ENCODE results near the gene ELFN1.

ELFN1 gene

GRCh38 chr7:1729773-1730172, 59.7 kb downstream of the ELFN1 start:
- no peak for DNase-seq

DNA sequence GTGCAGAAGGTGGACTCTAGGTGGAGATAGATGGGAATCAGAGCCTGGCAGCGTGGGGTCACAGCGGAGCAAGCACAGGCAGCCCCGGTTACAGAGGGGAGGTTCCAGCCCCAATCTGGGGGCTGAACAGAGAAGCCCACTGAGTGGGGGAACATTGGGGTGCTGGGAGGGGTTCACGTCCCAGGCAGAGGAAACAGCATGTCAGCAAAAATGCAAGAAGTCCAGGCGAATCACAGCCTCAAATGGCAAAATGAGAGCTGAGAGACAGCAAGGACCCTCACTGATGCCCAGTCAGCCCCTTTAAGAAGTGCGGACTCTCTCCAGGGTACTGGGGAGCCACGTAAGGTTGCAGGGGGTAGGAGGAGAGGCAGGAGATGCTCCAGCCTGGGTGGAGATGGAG, 62.0 kb downstream of the ELFN1 start:
- DNase-seq: no peak

DNA sequence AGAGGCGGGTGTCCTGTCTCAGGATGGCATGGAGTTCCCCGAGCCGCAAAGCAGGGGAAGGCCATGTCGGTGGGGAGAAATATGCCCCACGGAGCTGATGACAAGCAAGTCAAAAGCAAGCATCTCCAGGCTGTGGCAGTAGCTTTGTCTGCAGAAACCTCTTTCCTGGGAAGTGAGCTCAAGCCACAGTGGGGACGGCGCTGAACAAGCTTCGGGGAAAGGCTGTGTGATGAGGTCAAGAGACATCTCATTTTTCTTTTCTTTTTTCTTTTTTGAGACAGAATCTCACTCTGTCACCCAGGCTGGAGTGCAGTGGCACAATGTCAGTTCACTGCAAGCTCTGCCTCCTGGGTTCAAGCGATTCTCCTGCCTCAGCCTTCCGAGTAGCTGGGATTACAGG, 62.6 kb downstream of the ELFN1 start:
- DNase-seq: no peak

GRCh38 chr7:1733206-1733907, 63.3 kb downstream of the ELFN1 start:
- peak; percentile 59 for DNase-seq

- DNase-seq: no peak
These were observed 64.0 kb downstream of the ELFN1 start for GRCh38 chr7:1733908-1734730.

DNA sequence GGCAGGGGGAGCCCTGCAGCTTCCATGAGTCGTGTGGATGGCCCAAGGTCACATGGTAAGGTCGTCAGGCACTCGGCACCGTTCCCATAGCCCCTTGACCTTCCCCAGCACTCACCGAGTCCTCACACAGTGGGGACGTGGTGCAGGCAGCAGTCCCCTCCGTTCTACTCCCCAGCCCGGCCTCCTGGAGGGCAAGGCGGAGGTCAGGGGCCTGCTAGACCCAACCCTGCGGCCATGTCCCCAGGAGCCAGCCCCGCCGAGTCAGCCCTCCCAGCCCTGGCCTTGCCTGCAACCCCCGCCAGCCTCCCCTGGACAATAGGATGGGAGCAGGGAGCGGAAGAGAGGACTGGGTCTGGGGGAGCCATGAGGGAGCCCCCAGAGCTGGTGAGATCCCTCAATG, 65.2 kb downstream of the ELFN1 start:
- no peak for DNase-seq

DNA sequence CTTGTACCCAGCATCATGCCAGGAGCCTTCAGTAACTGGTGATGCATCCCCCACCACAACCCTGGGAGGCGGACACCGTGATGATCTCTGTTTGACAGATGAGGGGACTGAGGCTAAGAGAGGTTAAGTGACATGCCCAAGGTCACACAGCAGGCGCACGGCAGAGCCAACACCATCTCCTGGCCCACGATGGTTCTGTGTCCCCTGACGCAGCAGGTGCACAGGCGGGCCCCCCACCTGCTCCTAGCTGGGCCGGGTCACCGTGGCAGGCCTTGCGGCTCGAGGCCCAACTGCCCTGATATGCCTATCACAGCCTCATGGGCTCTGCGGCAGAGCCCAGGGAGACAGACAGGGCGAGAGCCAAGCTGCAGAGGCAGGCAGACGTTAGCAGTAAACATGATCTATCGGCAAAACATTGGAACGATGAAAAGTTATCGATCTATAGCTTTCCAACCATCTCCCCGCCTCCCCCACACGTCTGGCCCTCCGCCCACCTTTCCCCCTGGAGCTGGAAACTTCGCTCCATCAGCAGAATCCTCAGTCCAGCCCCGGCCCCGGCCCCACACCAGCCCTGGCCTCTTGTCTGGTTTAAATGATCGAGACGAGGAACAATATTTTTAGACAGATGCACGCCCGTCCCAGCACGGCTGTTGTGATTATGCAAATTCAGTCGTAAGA, 65.9 kb downstream of the ELFN1 start:
- DNase-seq: peak; percentile 46

DNA sequence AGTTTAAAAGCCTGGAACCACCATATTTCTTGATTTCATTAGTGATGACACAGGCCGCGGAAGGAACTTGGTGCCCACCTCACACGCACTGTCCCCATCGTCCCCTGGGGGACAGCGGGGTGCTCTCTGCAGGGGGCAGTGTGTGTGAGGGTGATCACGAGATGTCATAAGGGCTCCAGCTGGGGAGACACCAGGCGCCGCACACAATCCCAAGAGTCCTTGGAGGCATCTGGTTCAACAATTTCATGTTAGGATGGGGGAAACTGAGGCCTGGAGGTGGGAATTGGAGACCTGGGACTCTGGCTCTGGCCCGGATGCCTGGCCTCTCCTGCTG, 66.4 kb downstream of the ELFN1 start:
- no peak for DNase-seq

- no peak for DNase-seq
These were observed 66.8 kb downstream of the ELFN1 start for GRCh38 chr7:1736830-1737229.

DNA sequence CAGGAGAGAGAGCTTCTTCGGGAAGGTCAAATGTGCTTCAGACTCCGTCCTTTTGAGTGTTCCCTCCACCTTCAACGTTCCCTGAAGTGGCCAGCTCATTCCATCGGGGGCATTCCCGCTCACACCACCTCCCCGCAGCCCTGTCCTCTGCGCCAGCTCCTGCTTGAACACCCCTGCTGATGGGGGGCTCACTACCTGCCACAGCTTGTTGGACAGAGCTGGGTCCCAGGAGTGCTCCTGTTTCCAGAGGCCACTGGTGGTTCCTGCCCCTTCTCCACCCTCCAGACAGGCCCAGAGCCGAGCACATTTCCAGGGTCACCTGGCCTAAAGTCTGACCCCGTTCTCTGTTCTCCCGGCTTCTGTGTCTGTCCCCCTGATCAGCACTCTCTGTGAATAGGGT, 67.4 kb downstream of the ELFN1 start:
- DNase-seq: no peak

GRCh38 chr7:1737956-1738355, 67.9 kb downstream of the ELFN1 start:
- no peak for DNase-seq

DNA sequence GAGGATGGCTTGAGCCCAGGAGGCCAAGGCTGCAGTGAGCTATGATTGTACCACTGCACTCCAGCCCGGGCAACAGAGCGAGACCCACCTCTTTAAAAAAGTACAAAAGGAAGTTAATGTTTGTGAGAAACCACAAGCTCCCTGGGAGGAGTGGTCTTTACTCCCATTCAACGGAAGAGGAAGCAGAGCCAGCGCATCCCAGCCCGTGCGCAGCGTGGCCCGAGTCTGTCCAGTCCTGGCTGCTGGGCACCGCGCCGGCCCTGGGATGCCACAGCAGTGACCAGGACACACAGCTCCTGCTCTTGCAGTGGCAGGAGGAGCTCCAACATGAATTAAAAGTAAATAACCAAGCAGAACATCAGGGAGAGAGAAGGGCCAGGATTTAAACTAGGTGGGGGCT, 68.4 kb downstream of the ELFN1 start:
- no peak for DNase-seq

GRCh38 chr7:1738956-1739355, 68.9 kb downstream of the ELFN1 start:
- DNase-seq: no peak

- DNase-seq: no peak
These were observed 69.5 kb downstream of the ELFN1 start for GRCh38 chr7:1739593-1739992.

- no peak for DNase-seq
These were observed 70.1 kb downstream of the ELFN1 start for GRCh38 chr7:1740214-1740613.

GRCh38 chr7:1741246-1741645, 71.2 kb downstream of the ELFN1 start:
- peak; percentile 51 for DNase-seq

DNA sequence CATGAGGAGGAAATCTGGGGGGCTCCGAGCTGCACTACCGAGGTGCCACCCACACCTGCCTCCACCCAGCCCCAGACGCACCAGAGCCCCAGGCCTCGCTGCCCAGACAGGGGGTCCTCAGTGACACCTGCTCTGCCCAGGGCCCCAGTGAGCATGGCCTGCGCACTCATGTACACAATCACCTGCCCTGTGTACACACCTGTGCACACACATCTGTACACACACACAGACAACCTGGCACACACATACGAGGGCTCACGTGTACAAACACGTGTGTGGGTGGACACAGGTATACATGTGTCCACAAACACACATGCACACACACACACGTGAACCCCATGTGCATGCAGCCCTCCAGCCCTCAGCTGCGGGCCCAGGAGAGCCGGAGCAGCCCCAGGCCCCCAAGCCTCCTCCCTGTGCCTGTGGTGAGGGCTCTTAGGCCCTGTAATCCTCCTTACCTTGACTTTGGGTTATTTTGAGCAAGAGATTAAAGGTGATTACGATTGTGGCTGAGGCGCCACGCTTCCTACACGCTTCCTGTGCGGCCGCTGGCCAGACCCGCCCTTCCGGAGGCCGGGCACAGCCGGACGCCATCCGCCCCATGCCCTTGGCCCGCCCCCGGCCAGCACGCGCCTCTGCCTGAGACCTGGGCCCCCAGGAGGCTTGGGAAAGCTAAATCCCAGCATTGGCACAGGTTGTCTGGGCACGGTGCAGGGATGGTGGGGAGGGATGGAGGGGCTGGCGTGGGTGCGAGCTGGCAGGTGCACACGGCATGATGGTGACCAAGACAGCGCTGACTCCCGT, 71.9 kb downstream of the ELFN1 start:
- peak; percentile 88 for DNase-seq

DNA sequence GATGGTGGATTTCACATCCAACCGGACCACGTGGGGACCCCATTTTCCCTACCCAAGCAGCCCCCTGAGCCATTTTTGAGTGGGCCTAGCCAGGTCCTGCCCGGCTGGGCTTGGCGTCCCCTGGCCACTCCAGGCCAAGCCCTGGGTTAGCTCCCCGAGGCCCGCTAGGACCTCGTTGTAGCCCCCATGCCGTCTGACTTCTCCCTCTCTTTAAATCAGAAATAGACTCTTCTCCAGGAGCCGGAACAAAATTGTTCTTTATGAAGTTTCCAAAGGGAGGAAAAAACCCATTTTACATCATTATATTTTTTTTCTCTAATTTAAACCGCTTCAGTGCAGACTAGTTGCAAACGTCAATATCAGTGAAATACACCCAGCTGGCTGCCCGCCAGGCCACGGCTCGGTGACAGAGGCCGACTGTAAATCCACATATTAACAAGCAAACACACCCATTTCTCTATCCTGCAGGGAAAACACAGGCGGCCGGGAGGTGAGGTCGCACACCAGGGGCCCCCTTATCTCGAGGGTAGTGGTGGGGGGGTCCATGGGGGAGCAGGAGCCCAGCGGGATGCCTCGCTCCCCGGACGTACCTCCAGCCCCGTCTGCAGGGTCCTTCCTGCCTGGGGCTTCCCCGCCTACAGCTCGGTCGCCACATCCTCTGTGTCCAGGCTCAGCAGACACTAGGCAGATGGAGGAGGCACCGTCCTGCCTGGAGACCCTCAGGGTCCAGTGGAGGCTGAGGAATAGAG, 72.7 kb downstream of the ELFN1 start:
- DNase-seq: peak; percentile 87

DNA sequence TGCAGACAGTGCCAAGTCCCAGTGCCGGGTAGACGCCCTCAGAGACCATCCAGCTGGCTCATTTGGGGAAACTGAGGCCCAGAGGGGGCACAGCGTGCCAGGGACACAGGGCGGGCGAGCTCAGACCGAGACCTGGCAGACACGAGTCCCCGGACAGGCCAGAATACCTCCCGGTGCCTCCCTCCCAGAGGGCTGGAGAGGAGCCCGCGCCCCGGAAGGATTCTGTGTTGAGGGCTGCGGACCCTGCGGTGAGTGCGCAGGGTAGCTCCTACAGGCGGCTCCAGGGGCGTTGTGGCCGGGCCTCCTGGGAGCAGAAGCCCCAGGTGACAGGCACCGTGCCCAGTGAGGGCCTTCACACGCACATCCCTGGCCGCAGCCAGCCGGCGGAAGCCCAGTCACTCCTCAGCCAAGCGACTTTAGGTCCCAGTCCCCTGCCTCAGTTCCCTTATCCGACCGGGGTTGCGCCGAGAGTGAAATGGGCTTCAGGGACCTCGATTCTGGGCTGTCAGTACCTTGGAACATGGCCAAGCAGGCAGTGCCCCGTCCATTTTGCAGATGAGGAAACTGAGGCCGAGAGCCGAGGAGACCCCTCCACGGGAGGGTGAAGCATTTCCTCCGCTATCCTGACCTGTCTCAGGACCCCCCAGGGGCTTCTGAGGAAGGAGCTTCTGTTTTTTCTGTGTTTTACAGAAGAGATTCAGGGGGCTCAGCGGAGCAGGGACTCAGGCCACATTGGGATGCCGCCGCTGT, 73.6 kb downstream of the ELFN1 start:
- DNase-seq: no peak

DNA sequence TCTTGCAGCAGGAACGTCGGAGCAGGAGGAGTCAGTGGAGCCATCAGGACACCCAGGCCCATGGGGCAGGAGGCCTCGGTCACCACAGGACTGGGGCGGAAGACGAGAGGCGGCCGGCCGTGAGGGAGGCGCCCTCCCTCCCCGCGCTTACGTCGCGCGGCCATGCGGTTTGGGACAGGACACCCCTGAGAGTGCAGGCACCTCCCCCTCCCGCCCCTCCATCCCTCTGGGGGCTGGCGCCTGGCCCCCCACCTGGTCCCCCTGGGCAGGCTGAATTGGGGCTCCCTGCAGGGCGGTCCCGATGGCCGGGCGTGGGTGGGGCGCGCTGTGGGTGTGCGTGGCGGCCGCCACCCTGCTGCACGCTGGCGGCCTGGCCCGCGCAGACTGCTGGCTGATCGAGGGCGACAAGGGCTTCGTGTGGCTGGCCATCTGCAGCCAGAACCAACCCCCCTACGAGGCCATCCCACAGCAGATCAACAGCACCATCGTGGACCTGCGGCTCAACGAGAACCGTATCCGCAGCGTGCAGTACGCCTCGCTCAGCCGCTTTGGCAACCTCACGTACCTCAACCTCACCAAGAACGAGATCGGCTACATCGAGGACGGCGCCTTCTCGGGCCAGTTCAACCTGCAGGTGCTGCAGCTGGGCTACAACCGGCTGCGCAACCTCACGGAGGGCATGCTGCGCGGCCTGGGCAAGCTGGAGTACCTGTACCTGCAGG, 74.4 kb downstream of the ELFN1 start:
- DNase-seq: no peak

GRCh38 chr7:1745018-1745532, 75.0 kb downstream of the ELFN1 start:
- DNase-seq: no peak
